Fibroblast of villous mesenchyme (primary cell): ENCODE data around the gene EXOG. TPM values are rescaled to one million over a fixed set of nuclear protein-coding genes. Genes with fewer than 3 reads are reported as not detected.

Experiments used
- DNase-seq: peaks from one replicate; pipeline ENCODE4 v3.0.0-alpha.2; 2010; ENCODE audit warnings: low read depth
- H3K4me3 ChIP-seq: 2 replicates; pipeline ENCODE4 v1.5.1; 2011; ENCODE audit warnings: low read depth, mild to moderate bottlenecking, low read length
- total RNA-seq: library from RNA; depleted of rRNA; stranded (reverse); fragments of >200 nt; gene quantifications from 2 replicates; pipeline ENCODE4 v1.2.3, GENCODE V29; 2012
- TF ChIP-seq, protein P1 (sequence below): IDR thresholded peaks from 2 replicates; pipeline ENCODE4 v1.5.1; 2012; ENCODE audit warnings: low read depth, mild to moderate bottlenecking, low read length; ENCODE audit not compliant: insufficient read depth

The EXOG gene
- total RNA-seq, 1 donor: 15.1 TPM

- no peak for DNase-seq
- H3K4me3 ChIP-seq: no peak overlapping the region
- TF ChIP-seq, protein P1, sequence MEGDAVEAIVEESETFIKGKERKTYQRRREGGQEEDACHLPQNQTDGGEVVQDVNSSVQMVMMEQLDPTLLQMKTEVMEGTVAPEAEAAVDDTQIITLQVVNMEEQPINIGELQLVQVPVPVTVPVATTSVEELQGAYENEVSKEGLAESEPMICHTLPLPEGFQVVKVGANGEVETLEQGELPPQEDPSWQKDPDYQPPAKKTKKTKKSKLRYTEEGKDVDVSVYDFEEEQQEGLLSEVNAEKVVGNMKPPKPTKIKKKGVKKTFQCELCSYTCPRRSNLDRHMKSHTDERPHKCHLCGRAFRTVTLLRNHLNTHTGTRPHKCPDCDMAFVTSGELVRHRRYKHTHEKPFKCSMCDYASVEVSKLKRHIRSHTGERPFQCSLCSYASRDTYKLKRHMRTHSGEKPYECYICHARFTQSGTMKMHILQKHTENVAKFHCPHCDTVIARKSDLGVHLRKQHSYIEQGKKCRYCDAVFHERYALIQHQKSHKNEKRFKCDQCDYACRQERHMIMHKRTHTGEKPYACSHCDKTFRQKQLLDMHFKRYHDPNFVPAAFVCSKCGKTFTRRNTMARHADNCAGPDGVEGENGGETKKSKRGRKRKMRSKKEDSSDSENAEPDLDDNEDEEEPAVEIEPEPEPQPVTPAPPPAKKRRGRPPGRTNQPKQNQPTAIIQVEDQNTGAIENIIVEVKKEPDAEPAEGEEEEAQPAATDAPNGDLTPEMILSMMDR: no peak
Observed at GRCh38 chr3:38553071-38553470, 56.9 kb downstream of the EXOG start.

DNA sequence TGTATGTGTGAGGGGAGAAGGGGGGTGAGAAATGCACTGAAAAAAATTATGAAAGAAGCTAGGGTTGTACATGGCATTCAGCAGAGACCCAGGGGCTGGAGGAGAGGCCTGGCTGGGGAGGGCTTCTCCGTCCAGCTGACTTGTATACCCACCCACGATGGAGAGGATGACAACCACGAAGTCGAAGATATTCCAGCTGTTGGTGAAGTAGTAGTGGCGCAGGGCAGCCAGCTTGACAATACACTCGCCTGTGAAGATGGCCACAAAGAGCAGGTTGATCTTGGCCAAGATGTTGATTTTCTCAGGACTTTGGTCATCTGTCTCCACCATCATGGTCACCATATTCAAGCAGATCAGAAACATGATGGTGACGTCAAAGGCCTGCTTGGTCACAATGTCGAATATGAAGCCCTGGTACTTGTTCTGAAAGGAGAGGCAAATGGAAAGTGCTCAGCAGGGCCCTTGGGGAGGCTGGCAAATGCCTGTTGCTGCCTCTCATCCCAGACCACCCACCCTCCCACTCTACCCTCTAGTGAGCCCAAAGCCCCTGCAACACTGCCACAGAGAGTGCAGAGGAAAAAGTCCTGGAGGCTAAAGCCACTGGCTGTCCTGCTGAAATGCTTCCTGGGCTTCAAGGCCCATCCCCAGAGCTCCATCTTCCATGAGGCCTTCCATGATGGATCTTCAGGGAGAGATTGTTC, 58.1 kb downstream of the EXOG start:
- H3K4me3 ChIP-seq: no peak overlapping the region
- no peak for DNase-seq
- TF ChIP-seq, protein P1: no peak

DNA sequence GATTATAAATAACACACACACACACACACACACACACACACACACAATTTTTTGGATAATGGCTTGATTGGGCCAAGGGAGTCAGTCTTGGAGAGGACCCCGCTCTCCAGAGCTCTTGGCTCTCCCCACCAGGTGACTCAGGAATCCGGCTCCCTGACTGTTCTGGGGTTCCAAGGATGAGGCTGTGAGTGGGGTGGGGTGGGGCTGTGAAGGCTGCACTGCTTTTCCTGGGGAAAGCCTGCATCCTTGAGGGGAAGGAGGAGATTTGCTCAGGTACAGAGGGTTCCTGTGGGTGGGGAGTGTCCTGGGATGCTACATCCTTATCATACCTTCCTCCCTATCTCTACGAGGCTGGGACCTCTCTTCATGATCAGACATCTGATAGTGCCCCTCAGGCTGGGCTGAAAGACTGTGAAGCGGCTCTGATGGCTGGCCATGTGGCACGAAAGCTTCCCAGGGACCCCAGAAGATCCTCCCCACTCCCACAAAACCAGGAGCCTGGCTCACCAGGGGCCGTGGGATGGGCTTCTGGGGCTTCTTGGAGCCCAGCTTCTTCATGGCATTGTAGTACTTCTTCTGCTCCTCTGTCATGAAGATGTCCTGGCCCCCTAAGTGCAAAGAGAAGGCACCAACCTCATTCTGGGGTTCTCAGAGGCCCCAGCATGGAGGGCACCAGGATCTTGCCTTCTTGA, 59.2 kb downstream of the EXOG start:
- H3K4me3 ChIP-seq: no peak overlapping the region
- TF ChIP-seq, protein P1: no peak

DNA sequence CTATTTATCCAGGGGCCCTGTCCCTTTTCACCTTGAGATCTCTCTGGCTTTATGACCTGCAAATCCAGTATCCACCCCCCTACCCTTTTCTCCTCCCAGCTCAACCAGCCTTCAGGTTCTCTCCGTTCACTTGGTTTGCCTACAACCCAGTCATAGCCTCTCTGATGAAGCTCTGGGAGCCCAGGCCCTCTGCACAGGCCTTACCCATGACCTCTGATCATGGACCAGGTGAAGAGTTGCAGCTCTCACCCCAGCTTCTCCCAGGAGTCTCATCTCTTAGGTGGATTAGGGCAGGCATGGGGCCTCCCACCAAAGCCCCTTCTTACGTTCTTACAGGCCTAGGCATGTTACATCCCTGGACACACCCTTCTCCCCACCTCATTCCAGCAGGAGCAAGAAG, 59.8 kb downstream of the EXOG start:
- TF ChIP-seq, protein P1: no peak
- DNase-seq: no peak
- no peak overlapping the region for H3K4me3 ChIP-seq

More for the DNA sequence above, 59.2 kb downstream of the EXOG start:
- no peak for DNase-seq

DNA sequence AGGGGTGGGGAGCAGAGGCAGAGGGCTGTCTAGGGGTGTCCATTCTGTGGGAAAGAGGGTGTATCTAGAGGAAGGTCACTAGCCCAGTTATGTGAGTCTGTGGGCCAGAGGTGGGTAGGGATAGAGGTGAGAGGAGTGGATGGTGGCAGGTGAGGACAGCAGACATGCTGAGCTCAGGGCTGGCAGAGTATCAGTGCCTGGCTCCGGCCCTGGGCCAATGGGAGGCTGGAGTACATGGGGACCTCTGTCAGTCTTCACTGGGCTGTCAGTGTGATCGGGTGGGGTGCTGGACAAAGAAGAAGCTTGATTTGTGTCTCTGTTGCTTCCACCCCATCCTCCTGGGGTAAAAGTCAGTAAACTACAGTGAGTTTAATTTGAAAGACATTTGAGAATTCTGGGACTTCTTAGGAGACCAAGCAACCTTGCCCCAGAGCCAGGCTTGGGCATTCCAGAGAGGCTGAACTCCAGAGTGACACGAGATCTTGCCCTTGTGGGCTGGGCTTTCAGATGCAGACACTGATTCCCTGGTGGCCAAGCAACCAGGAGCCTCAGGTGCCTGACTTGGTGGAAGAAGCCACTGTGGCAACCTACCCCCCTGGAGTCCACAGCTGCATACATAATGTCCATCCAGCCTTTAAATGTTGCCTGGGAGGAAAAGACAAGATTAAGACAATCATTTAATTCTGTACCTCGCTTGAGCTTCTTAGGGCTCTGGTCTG, 60.7 kb downstream of the EXOG start:
- no peak overlapping the region for H3K4me3 ChIP-seq
- no peak for DNase-seq
- TF ChIP-seq, protein P1: no peak

GRCh38 chr3:38558864-38559263, 62.7 kb downstream of the EXOG start:
- no peak overlapping the region for H3K4me3 ChIP-seq
- TF ChIP-seq, protein P1: no peak

More at GRCh38 chr3:38558864-38559263, 62.7 kb downstream of the EXOG start:
- DNase-seq: no peak
